EL (cell line): ENCODE data around the gene AKAP14.
"Not testable (repeated sequence)": the region's sequence is repeated elsewhere in the genome, so short reads cannot be mapped to it uniquely, and the experiment has no call there.

Experiments
- DNase-seq: peaks from one replicate; pipeline ENCODE4 v3.0.0-alpha.2; 2016

The AKAP14 gene

DNA sequence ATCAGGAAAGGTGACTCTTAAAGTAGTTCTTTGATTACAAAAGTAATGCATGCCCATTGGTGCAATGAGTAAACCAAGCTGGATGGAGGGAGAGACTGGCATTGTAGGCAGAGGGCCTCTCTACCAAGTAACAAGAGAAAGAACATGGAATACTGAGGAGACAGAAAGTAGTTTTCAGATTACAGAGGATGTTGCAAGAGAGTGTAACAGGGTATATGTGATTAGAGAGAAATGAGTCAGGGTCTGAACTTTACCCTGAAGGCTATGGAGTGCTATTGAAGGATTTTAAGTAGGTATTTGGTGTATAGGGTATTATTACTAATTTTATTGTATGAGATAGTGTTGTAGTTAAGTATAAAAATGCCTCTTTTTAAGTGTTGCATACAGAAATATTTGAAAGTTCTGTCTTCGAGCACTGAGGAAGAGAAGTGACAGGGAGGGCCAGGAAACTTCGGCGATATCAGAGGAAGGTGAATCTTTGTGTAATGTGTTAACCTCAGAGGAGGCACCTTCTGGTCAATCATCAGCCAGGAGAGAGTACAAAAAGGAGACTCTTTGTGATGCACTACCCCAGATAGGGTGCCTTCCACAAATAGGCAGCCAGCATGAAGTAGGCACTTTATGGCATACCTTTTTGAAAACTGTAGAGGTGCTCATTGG is 39.7 kb downstream of the AKAP14 start:
- DNase-seq, result no peak

DNA sequence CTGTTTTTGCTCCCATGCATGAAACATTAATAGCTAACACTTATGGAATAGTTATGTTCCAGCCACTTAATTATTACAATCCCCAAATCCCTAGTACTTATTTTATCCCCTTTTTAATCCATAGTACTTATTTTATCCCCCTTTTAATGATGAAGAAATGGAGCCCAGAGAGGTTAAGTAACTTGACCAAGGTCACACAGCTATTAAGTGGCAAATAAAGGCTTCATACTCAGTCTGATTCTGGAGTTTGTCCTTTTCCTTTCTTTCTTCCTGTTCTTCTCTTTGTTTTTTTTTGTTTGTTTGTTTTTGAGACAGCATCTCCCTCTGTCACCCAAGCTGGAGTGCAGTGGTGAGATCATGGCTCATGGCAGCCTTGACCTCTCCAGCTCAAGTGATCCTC is 45.6 kb downstream of the AKAP14 start:
- no peak for DNase-seq

DNA sequence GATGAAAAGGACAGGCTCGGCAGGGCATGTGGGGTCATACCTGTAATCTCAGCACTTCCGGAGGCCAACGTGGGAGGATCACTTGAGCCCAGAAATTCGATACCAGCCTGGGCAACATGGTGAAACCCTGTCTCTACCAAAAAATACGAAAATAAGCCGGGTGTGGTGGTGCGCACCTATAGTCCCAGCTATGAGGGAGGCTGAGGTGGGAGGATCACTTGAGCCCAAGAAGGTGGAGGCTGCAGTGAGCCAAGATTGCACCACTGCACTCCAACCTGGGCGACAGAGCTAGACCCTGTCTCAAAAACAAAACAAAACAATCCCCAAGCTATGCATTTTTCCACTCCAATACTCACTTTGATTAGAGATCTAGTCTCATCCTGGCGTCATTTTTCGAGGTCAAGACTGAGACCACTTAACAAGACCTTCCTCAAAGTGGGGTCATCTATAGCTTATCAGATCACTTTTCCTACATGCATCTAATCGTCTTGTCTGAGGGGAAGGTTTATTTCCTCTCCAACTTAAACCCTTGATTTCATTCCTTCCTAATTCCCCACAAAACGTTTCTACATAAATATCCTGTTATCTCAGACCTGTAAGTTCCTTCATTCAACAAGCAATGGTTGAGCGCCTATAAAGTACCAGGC is 46.6 kb downstream of the AKAP14 start:
- no peak for DNase-seq

DNA sequence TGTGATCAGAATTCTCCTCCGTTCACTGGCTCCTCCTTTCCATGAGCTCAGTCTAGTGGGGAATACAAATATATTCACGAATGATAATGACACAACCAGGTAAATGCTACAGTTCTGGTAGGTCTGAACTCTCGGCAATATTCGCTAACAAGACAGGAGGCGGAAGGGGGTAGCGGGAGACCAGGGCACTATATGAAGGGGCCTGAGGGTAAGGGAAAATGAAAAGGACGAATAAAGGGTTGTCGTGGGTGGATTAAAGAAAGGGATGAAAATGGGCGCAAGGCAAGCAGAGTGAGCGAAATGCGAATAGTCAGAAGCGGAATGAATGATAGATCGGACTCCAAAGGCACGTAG is 47.1 kb downstream of the AKAP14 start:
- no peak for DNase-seq

DNA sequence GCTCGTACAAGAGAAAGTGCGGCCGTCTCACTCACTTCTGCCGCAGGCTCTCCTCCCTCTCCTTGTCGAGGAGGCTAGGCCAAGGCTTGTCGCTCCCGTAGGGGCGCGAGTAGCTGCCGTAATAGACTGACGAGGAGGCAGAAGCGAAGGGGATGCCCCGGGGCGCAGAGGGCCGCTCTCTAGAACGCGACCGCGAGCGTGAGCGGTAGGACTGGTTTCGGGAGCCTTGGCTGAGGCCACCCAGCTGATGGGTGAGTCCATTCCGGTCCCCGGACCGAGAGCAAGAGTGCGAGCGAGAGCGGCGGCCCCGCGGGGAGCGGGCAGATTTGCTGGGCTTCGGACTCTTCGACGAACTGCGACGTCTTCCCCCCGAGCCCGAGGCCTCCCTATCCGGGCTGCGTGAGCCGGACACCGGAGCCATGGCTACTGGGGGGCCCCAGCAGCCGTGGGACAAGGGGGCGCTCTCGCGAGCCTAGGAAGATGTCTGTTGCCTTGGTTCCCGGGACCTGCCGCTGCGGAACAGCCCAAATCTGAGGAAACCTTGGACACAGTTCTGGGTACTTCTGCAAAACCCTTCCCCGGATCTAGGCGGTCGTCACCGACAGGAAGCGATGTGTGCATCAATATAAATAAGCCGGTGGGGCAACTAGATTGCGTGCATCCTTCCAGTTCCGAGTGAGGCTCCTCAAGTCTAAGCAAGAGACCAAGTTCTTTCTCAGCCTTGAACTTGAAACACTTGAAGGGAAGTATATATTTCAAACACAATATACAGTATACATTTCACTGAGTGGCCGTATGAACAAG is 47.7 kb downstream of the AKAP14 start, which contains the start of gene NKAP:
TSS of gene NKAP (minus strand) at position 567 of the 804 bp plus-strand sequence. CDS start at position 421, 146 bp downstream.
- peak; percentile 92 for DNase-seq

DNA sequence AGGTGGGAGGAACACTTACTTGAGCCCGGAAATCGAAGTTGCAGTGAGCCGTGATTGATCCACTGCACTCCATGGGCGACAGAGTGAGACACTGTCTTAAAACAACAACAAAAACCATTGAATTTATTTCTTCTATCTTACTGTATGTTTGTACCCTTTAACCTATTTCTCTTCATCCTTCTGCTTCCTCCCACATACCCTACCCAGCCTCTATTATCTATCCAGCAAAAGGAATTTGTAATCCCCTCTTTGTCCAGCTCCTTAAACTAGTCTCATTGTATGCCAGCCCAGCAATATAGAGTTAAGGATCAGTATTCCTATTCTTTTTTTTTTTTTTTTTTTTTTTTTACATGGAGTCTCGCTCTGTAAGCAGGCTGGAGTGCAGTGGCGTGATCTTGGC is 49.8 kb downstream of the AKAP14 start:
- no peak for DNase-seq

DNA sequence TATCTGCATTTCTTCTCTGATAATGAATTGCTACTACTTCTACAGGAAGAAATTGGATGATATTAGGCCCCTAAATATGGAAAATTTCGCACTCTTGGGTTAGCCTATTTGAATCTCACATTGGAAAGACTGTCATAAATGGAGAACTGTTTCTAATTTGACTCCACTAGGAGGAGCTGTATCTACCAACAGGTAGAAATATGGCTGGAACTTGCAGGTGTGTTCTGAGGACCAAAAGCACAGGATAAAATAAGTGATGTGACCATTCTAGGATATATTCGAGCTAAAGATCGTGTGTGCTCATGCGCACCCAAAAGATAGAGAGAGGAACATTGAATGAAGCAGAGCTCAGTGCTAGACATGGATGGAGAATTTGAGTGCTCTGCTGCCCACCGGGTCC is 52.7 kb downstream of the AKAP14 start:
- DNase-seq, result no peak

DNA sequence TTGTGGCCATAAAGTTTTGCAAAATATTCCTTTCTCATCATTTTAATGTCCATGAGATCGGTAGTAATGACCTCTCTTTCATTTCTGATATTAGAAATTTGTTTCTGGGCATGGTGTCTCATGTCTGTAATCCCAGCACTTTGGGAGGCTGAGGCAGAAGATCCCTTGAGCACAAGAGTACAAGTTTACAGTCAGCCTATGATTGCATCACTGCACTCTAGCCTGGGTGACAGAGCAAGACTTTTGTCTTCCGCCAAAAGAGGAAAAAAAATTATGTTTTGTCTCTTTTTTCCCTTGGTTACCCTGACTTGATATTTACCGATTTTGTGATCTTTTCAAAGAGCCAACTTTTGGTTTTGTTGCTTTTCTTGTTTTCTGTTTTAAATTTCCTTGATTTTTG is 58.7 kb downstream of the AKAP14 start:
- DNase-seq, result no peak

DNA sequence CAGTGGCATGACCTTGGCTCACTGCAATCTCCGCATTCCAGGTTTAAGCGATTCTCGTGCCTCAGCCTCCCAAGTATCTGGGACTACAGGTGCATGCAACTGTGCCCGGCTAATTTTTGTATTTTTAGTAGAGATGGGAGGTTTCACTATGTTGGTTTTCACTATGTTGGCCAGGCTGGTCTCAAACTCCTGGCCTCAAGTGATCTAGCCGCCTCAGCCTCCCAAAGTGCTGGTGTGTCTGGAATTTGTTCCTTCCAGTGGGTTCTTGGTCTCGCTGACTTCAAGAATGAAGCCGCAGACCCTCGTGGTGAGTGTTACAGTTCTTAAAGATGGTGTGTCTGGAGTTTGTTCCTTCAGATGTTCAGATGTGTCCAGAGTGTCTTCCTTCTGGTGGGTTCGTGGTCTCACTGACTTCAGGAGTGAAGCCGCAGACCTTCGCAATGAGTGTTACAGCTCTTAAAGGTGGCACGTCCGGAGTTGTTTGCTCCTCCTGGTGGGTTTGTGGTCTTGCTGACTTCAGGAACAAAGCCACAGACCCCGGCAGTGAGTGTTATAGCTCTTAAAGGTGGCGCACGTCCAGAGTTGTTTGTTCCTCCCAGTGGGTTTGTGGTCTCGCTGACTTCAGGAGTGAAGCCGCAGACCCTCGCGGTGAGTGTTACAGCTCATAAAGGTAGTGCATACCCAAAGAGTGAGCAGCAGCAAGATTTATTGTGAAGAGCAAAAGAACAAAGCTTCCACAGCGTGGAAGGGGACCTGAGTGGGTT is 60.3 kb downstream of the AKAP14 start:
- DNase-seq, result not testable (repeated sequence)

DNA sequence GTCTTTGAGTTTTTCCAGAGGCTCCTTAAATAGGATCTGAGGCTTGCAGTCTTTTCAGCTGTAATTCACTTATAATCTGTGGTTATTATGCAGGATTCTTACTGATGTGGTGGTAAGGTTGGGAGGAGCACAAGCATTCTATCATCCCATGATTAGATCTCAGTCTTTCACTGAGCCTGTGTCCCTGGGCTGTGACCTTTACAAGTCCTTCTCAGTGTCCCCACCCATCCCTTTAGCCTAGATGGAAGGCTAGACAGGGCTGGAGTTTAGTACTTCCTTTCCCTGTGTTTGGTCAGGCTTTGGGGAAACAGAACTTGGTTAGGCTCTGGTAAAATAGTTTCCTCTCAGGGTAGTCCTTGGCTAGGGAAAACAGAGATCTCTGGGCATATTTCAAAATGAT is 64.9 kb downstream of the AKAP14 start:
- DNase-seq, result no peak

DNA sequence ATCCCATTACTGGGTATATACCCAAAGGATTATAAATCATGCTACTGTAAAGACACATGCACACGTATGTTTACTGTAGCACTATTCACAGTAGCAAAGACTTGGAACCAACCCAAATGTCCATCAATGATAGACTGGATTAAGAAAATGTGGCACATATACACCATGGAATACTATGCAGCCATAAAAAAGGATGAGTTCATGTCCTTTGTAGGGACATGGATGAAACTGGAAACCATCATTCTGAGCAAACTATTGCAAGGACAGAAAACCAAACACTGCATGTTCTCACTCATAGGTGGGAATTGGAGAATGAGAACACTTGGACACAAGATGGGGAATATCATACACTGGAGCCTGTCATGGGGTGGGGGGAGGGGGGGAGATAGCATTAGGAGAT is 71.1 kb downstream of the AKAP14 start:
- DNase-seq, result not testable (repeated sequence)
